HEK293 (cell line): ENCODE results near the gene WRAP73.

ENCODE experiments used
- CTCF ChIA-PET: fragments of 350-600 bp; formaldehyde crosslinking; extraction: SDS; loops from one replicate; lab custom pipeline; 2021; ENCODE audit warnings: antibody characterized with exemption; lab: Yijun Ruan, JAX
- POLR2A ChIA-PET: fragments of 300-600 bp; formaldehyde crosslinking; extraction: SDS; loops from one replicate; lab custom pipeline; 2020; ENCODE audit warnings: antibody characterized with exemption, inconsistent platforms; lab: Yijun Ruan, JAX
- H3K27ac ChIP-seq: fragments of 200-500 bp; sonication (Bioruptor generic); 2 replicates; pipeline ENCODE4 v1.5.1; 2014; ENCODE audit warnings: low read depth, low read length, control low read depth, inconsistent platforms; ENCODE audit errors: extremely low read depth
- H3K36me3 ChIP-seq, 2 experiments: fragments of 200-500 bp in 1 of 2; sonication (Bioruptor generic) in 1 of 2; 1 replicate in 1 of 2; 2 replicates in 1 of 2; pipeline ENCODE4 v1.5.1; 2014 to 2017; ENCODE audit warnings: inconsistent platforms in 2 of 2, low read length in 2 of 2; ENCODE audit not compliant: control insufficient read depth in 2 of 2, insufficient read depth in 1 of 2
- H3K4me1 ChIP-seq: fragments of 200-500 bp; sonication (Bioruptor generic); 2 replicates; pipeline ENCODE4 v1.5.1; 2014; ENCODE audit warnings: mild to moderate bottlenecking, low read length, inconsistent platforms; ENCODE audit not compliant: control insufficient read depth, insufficient read depth
- H3K4me3 ChIP-seq: 2 replicates; pipeline ENCODE4 v1.5.1; 2011; ENCODE audit warnings: low read depth, mild to moderate bottlenecking, control low read depth, low read length, moderate library complexity
- H3K9me3 ChIP-seq: fragments of 200-500 bp; sonication (Bioruptor generic); 2 replicates; pipeline ENCODE4 v1.5.1; 2014; ENCODE audit warnings: low read depth, low read length, inconsistent platforms; ENCODE audit not compliant: control insufficient read depth, insufficient read depth
- BCL11A ChIP-seq: fragments of 450-650 bp; formaldehyde crosslinking; IDR thresholded peaks from 2 replicates; pipeline ENCODE4 v1.5.1; 2016; ENCODE audit warnings: low read depth, missing biosample characterization, missing genetic modification characterization
- GLI4 ChIP-seq: fragments of 450-650 bp; formaldehyde crosslinking; IDR thresholded peaks from 2 replicates; pipeline ENCODE4 v1.5.1; 2016; ENCODE audit warnings: missing biosample characterization, missing genetic modification characterization
- HOXC10 ChIP-seq: sonication (generic); formaldehyde crosslinking; IDR thresholded peaks from 2 replicates; pipeline ENCODE4 v1.8.1; 2023; ENCODE audit warnings: mild to moderate bottlenecking, missing genetic modification reagents
- KLF10 ChIP-seq: fragments of 450-650 bp; IDR thresholded peaks from 2 replicates; pipeline ENCODE4 v1.5.1; 2018; ENCODE audit warnings: missing biosample characterization, mild to moderate bottlenecking, missing genetic modification characterization
- YY1 ChIP-seq: fragments of 450-650 bp; formaldehyde crosslinking; IDR thresholded peaks from 2 replicates; pipeline ENCODE4 v1.5.1; 2018; ENCODE audit warnings: missing biosample characterization, missing genetic modification characterization
- ZBTB17 ChIP-seq: fragments of 450-650 bp; formaldehyde crosslinking; IDR thresholded peaks from 2 replicates; pipeline ENCODE4 v1.5.1; 2016; ENCODE audit warnings: missing biosample characterization, missing genetic modification characterization
- ZBTB48 ChIP-seq: fragments of 450-650 bp; formaldehyde crosslinking; IDR thresholded peaks from 2 replicates; pipeline ENCODE4 v1.5.1; 2016; ENCODE audit warnings: missing biosample characterization, missing genetic modification characterization
- ZNF10 ChIP-seq: fragments of 450-650 bp; formaldehyde crosslinking; IDR thresholded peaks from 2 replicates; pipeline ENCODE4 v1.5.1; 2017; ENCODE audit warnings: missing biosample characterization, missing genetic modification characterization
- ZNF112 ChIP-seq: fragments of 450-650 bp; formaldehyde crosslinking; IDR thresholded peaks from 2 replicates; pipeline ENCODE4 v1.5.0; 2017; ENCODE audit warnings: missing biosample characterization, missing genetic modification characterization
- ZNF121 ChIP-seq: fragments of 450-650 bp; formaldehyde crosslinking; IDR thresholded peaks from 2 replicates; pipeline ENCODE4 v1.5.1; 2016; ENCODE audit warnings: missing biosample characterization, missing genetic modification characterization
- ZNF140 ChIP-seq: fragments of 450-650 bp; formaldehyde crosslinking; IDR thresholded peaks from 2 replicates; pipeline ENCODE4 v1.5.1; 2016; ENCODE audit warnings: missing biosample characterization, missing genetic modification characterization
- ZNF146 ChIP-seq: fragments of 450-650 bp; formaldehyde crosslinking; IDR thresholded peaks from 2 replicates; pipeline ENCODE4 v1.5.1; 2016; ENCODE audit warnings: missing biosample characterization, missing genetic modification characterization
- ZNF548 ChIP-seq: fragments of 450-650 bp; formaldehyde crosslinking; IDR thresholded peaks from 2 replicates; pipeline ENCODE4 v1.5.1; 2016; ENCODE audit warnings: missing biosample characterization, missing genetic modification characterization
- ZNF792 ChIP-seq: fragments of 450-650 bp; formaldehyde crosslinking; IDR thresholded peaks from 2 replicates; pipeline ENCODE4 v1.5.1; 2016; ENCODE audit warnings: missing biosample characterization, missing genetic modification characterization
- TF ChIP-seq, protein P1 (sequence below): fragments of 450-650 bp; formaldehyde crosslinking; IDR thresholded peaks from 2 replicates; pipeline ENCODE4 v1.5.1; 2017; ENCODE audit warnings: missing biosample characterization, missing genetic modification characterization
- TF ChIP-seq, protein P2 (sequence below): fragments of 450-650 bp; formaldehyde crosslinking; IDR thresholded peaks from 2 replicates; pipeline ENCODE4 v1.5.1; 2016; ENCODE audit warnings: missing biosample characterization, missing genetic modification characterization, borderline replicate concordance
- TF ChIP-seq, protein P3 (sequence below): fragments of 450-650 bp; formaldehyde crosslinking; IDR thresholded peaks from 2 replicates; pipeline ENCODE4 v1.5.1; 2017; ENCODE audit warnings: missing biosample characterization, mild to moderate bottlenecking, missing genetic modification characterization, moderate library complexity
- TF ChIP-seq, protein P4 (sequence below): fragments of 450-650 bp; formaldehyde crosslinking; IDR thresholded peaks from 2 replicates; pipeline ENCODE4 v1.5.1; 2016; ENCODE audit warnings: missing biosample characterization, missing genetic modification characterization
- TF ChIP-seq, protein P5 (sequence below): fragments of 450-650 bp; formaldehyde crosslinking; IDR thresholded peaks from 2 replicates; pipeline ENCODE4 v1.5.0; 2017; ENCODE audit warnings: missing biosample characterization, missing genetic modification characterization, borderline replicate concordance
- TF ChIP-seq, protein P6 (sequence below): fragments of 450-650 bp; formaldehyde crosslinking; IDR thresholded peaks from 2 replicates; pipeline ENCODE4 v1.5.1; 2016; ENCODE audit warnings: missing biosample characterization, missing genetic modification characterization

The WRAP73 gene

DNA sequence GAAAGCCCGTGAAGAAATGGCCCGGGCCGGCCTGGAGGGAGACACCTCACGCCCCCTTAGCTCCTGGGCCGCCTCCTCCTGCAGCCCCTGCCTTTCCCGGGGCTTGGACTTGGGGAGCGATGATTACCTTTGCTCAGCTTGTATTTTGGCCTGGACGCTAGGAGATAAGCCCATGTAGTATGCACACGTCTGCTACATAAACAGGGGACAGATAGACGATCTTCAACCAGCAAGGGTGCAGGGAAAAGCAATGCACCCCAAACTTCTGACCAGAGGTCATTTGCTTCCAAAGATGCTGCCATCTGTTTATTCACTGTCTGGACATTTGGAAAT is 3.3 kb upstream of the WRAP73 start:
- H3K4me3 ChIP-seq: peak overlapping the region; percentile 68
- H3K27ac ChIP-seq: no peak overlapping the region
- POLR2A ChIA-PET: interaction anchor here (0.6 to 1.6 kb wide), 3 partner anchors 11 to 248 kb away, joined by 3 to 4 read pairs (median 3); no protein-coding TSS in a partner anchor
- no peaks in the 10 kb centered on the region for H3K4me1 ChIP-seq
- peaks cover 0 to 3% of the 10 kb centered on the region in 2 experiments; a peak in 1 of 3 replicates for H3K36me3 ChIP-seq
- CTCF ChIA-PET: interaction anchor here (1.1 to 1.3 kb wide), 3 partner anchors 70 to 200 kb away, joined by 4 to 5 read pairs (median 5); no protein-coding TSS in a partner anchor
- H3K9me3 ChIP-seq: no peaks in the 10 kb centered on the region
- TF ChIP-seq ZNF112 (tag by site-specific recombination) (no peak), ZNF140 (tag by site-specific recombination) (no peak), ZNF146 (no peak), BCL11A (tag by site-specific recombination) (no peak), ZNF548 (tag by site-specific recombination) (no peak), ZNF10 (tag by site-specific recombination) (no peak), ZNF121 (no peak)
- TF ChIP-seq, protein P1, sequence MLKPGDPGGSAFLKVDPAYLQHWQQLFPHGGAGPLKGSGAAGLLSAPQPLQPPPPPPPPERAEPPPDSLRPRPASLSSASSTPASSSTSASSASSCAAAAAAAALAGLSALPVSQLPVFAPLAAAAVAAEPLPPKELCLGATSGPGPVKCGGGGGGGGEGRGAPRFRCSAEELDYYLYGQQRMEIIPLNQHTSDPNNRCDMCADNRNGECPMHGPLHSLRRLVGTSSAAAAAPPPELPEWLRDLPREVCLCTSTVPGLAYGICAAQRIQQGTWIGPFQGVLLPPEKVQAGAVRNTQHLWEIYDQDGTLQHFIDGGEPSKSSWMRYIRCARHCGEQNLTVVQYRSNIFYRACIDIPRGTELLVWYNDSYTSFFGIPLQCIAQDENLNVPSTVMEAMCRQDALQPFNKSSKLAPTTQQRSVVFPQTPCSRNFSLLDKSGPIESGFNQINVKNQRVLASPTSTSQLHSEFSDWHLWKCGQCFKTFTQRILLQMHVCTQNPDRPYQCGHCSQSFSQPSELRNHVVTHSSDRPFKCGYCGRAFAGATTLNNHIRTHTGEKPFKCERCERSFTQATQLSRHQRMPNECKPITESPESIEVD (tag by site-specific recombination): no peak
- TF ChIP-seq, protein P2, sequence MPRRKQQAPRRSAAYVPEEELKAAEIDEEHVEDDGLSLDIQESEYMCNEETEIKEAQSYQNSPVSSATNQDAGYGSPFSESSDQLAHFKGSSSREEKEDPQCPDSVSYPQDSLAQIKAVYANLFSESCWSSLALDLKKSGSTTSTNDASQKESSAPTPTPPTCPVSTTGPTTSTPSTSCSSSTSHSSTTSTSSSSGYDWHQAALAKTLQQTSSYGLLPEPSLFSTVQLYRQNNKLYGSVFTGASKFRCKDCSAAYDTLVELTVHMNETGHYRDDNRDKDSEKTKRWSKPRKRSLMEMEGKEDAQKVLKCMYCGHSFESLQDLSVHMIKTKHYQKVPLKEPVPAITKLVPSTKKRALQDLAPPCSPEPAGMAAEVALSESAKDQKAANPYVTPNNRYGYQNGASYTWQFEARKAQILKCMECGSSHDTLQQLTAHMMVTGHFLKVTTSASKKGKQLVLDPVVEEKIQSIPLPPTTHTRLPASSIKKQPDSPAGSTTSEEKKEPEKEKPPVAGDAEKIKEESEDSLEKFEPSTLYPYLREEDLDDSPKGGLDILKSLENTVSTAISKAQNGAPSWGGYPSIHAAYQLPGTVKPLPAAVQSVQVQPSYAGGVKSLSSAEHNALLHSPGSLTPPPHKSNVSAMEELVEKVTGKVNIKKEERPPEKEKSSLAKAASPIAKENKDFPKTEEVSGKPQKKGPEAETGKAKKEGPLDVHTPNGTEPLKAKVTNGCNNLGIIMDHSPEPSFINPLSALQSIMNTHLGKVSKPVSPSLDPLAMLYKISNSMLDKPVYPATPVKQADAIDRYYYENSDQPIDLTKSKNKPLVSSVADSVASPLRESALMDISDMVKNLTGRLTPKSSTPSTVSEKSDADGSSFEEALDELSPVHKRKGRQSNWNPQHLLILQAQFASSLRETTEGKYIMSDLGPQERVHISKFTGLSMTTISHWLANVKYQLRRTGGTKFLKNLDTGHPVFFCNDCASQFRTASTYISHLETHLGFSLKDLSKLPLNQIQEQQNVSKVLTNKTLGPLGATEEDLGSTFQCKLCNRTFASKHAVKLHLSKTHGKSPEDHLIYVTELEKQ (tag by site-specific recombination): no peak
- TF ChIP-seq, protein P3, sequence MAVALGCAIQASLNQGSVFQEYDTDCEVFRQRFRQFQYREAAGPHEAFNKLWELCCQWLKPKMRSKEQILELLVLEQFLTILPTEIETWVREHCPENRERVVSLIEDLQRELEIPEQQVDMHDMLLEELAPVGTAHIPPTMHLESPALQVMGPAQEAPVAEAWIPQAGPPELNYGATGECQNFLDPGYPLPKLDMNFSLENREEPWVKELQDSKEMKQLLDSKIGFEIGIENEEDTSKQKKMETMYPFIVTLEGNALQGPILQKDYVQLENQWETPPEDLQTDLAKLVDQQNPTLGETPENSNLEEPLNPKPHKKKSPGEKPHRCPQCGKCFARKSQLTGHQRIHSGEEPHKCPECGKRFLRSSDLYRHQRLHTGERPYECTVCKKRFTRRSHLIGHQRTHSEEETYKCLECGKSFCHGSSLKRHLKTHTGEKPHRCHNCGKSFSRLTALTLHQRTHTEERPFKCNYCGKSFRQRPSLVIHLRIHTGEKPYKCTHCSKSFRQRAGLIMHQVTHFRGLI (tag by site-specific recombination): no peak

DNA sequence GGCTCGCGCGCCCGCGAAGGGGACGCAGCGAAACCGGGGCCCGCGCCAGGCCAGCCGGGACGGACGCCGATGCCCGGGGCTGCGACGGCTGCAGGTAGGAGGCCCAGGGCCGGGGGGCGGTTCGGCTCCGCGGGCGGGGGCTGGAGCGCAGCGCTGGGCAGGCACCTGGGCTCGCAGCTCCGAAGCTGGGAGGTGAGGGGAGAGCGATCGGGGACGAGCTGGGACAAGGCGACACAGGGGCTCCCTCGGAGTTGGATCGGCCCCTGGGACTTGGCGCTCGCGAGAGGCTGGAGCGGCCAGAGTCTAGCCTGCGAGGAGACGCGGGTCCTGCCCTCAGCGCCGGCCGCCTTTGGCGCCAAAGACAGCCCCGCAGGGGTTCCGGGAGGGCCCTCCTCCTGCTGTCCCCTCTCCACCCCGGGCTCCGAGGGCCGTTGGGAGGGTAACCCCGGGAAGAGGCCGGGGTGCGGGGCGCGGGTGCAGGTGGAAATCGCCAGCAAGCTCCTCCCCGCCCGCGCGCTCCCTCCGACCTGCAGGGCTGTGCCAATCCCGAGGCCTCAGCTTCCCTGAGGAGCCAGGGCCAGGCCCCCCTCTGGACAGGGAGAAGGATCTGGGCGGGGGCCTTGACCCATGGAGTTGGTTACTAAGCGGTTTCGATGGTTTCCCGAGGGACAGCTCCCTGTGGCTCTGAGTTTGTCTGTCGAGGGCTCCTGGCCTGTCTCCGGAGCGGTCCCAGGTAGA is 2.8 kb upstream of the WRAP73 start:
- no peaks in the 10 kb centered on the region for H3K4me1 ChIP-seq
- peaks cover 0 to 8% of the 10 kb centered on the region in 2 experiments; a peak in 1 of 3 replicates for H3K36me3 ChIP-seq
- POLR2A ChIA-PET: interaction anchor here (0.6 to 1.6 kb wide), 3 partner anchors 11 to 249 kb away, joined by 3 to 4 read pairs (median 3); no protein-coding TSS in a partner anchor
- H3K4me3 ChIP-seq: peak overlapping the region; percentile 68
- peak overlapping the region; percentile 76 for H3K27ac ChIP-seq
- H3K9me3 ChIP-seq: no peaks in the 10 kb centered on the region
- CTCF ChIA-PET: interaction anchor here (1.1 to 1.3 kb wide), 3 partner anchors 71 to 200 kb away, joined by 4 to 5 read pairs (median 5); no protein-coding TSS in a partner anchor
- TF ChIP-seq, protein P4, sequence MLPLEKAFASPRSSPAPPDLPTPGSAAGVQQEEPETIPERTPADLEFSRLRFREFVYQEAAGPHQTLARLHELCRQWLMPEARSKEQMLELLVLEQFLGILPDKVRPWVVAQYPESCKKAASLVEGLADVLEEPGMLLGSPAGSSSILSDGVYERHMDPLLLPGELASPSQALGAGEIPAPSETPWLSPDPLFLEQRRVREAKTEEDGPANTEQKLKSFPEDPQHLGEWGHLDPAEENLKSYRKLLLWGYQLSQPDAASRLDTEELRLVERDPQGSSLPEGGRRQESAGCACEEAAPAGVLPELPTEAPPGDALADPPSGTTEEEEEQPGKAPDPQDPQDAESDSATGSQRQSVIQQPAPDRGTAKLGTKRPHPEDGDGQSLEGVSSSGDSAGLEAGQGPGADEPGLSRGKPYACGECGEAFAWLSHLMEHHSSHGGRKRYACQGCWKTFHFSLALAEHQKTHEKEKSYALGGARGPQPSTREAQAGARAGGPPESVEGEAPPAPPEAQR: no peak
- TF ChIP-seq ZBTB17 (tag by site-specific recombination) (no peak), GLI4 (tag by site-specific recombination) (no peak), KLF10 (0 out of 2 replicates have a peak, but pooled peaks have one; percentile 0), ZNF792 (tag by site-specific recombination) (no peak), YY1 (tag by site-specific recombination) (no peak), HOXC10 (CRISPR knock-in tag) (no peak; the same call in 1 of the 2 replicates), ZBTB48 (tag by site-specific recombination) (peak; percentile 82)
- TF ChIP-seq, protein P5, sequence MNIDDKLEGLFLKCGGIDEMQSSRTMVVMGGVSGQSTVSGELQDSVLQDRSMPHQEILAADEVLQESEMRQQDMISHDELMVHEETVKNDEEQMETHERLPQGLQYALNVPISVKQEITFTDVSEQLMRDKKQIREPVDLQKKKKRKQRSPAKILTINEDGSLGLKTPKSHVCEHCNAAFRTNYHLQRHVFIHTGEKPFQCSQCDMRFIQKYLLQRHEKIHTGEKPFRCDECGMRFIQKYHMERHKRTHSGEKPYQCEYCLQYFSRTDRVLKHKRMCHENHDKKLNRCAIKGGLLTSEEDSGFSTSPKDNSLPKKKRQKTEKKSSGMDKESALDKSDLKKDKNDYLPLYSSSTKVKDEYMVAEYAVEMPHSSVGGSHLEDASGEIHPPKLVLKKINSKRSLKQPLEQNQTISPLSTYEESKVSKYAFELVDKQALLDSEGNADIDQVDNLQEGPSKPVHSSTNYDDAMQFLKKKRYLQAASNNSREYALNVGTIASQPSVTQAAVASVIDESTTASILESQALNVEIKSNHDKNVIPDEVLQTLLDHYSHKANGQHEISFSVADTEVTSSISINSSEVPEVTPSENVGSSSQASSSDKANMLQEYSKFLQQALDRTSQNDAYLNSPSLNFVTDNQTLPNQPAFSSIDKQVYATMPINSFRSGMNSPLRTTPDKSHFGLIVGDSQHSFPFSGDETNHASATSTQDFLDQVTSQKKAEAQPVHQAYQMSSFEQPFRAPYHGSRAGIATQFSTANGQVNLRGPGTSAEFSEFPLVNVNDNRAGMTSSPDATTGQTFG (tag by site-specific recombination): no peak
- TF ChIP-seq, protein P6, sequence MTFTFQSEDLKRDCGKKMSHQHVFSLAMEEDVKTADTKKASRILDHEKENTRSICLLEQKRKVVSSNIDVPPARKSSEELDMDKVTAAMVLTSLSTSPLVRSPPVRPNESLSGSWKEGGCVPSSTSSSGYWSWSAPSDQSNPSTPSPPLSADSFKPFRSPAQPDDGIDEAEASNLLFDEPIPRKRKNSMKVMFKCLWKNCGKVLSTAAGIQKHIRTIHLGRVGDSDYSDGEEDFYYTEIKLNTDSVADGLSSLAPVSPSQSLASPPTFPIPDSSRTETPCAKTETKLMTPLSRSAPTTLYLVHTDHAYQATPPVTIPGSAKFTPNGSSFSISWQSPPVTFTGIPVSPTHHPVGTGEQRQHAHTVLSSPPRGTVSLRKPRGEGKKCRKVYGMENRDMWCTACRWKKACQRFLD (tag by site-specific recombination): no peak
